GM23338 (cell line): ENCODE results near the gene TMPRSS13. TPM values are rescaled to one million over a fixed set of nuclear protein-coding genes. Genes with fewer than 3 reads are reported as not detected.

ENCODE experiments used
- ATAC-seq: fragments of 200-7000 bp; cut with Tn5 transposase; 3 replicates; pipeline ENCODE4 v1.9.1; 2020
- DNase-seq: peaks from one replicate; pipeline ENCODE4 v3.0.0-alpha.2; 2015; ENCODE audit warnings: low spot score
- H2AFZ ChIP-seq: fragments of 200-600 bp; sonication (generic); 2 replicates; pipeline ENCODE4 v1.8.0; 2016; ENCODE audit warnings: antibody characterized with exemption, mild to moderate bottlenecking, moderate library complexity
- H3F3A ChIP-seq: fragments of 200-600 bp; sonication (generic); replicated peaks from 2 replicates; pipeline ENCODE4 v1.8.0; 2017; ENCODE audit warnings: antibody characterized with exemption, mixed run types, low read depth
- H3K27ac ChIP-seq: fragments of 200-600 bp; sonication (generic); 2 replicates; pipeline ENCODE4 v1.6.1; 2016; ENCODE audit warnings: low read depth
- H3K27me3 ChIP-seq: fragments of 200-600 bp; sonication (generic); 2 replicates; pipeline ENCODE4 v1.8.0; 2016; ENCODE audit warnings: mild to moderate bottlenecking, mixed run types, moderate library complexity; ENCODE audit not compliant: insufficient read depth
- H3K36me3 ChIP-seq: fragments of 200-600 bp; sonication (generic); 2 replicates; pipeline ENCODE4 v1.8.0; 2016; ENCODE audit warnings: mild to moderate bottlenecking; ENCODE audit not compliant: insufficient read depth
- H3K4me1 ChIP-seq: fragments of 200-600 bp; sonication (generic); 2 replicates; pipeline ENCODE4 v1.8.0; 2016; ENCODE audit warnings: mild to moderate bottlenecking, moderate library complexity; ENCODE audit not compliant: insufficient read depth
- H3K4me2 ChIP-seq: fragments of 200-600 bp; sonication (generic); 2 replicates; pipeline ENCODE4 v1.7.1; 2017; ENCODE audit warnings: mixed run types
- H3K4me3 ChIP-seq: fragments of 200-600 bp; sonication (generic); 2 replicates; pipeline ENCODE4 v1.6.1; 2016; ENCODE audit warnings: mixed run types
- H3K79me2 ChIP-seq: fragments of 200-600 bp; sonication (generic); replicated peaks from 2 replicates; pipeline ENCODE4 v1.8.0; 2017; ENCODE audit warnings: mild to moderate bottlenecking; ENCODE audit not compliant: insufficient read depth
- H3K9me2 ChIP-seq: fragments of 200-600 bp; sonication (generic); 2 replicates; pipeline ENCODE4 v1.8.0; 2017; ENCODE audit not compliant: insufficient read depth
- H4K20me1 ChIP-seq: fragments of 200-600 bp; sonication (generic); replicated peaks from 2 replicates; pipeline ENCODE4 v1.8.0; 2017; ENCODE audit warnings: mild to moderate bottlenecking; ENCODE audit not compliant: insufficient read depth
- H3K27ac Mint-ChIP-seq: 2 replicates; pipeline ENCODE4 v1.8.0; 2020; ENCODE audit warnings: inconsistent platforms, mild to moderate bottlenecking, moderate library complexity, mixed read lengths
- H3K27me3 Mint-ChIP-seq: 3 replicates; pipeline ENCODE4 v1.8.0; 2022; ENCODE audit warnings: low read depth, mild to moderate bottlenecking, moderate library complexity, mixed read lengths, inconsistent platforms; ENCODE audit not compliant: insufficient read depth, poor library complexity
- H3K36me3 Mint-ChIP-seq: 3 replicates; pipeline ENCODE4 v1.8.0; 2021; ENCODE audit warnings: low read depth, mild to moderate bottlenecking, inconsistent platforms, moderate library complexity, mixed read lengths
- H3K4me1 Mint-ChIP-seq: 3 replicates; pipeline ENCODE4 v1.8.0; 2020; ENCODE audit warnings: mild to moderate bottlenecking, inconsistent platforms, mixed read lengths
- H3K4me3 Mint-ChIP-seq: 3 replicates; pipeline ENCODE4 v1.8.0; 2021; ENCODE audit warnings: moderate library complexity, mild to moderate bottlenecking, inconsistent platforms, mixed read lengths
- H3K9me3 Mint-ChIP-seq: 3 replicates; pipeline ENCODE4 v1.8.0; 2020; ENCODE audit warnings: moderate library complexity, mild to moderate bottlenecking, inconsistent platforms, mixed read lengths
- EZH2 ChIP-seq: fragments of 200-600 bp; sonication (generic); IDR thresholded peaks from one replicate; pipeline ENCODE4 v1.8.0; 2017; ENCODE audit warnings: antibody characterized with exemption, mild to moderate bottlenecking, low read depth; ENCODE audit not compliant: unreplicated experiment
- EZH2phosphoT487 ChIP-seq: fragments of 200-600 bp; sonication (generic); IDR thresholded peaks from one replicate; pipeline ENCODE4 v1.8.1; 2018; ENCODE audit warnings: antibody characterized with exemption; ENCODE audit not compliant: unreplicated experiment
- JUNB ChIP-seq: IDR thresholded peaks from one replicate; pipeline ENCODE4 v1.6.1; 2016; ENCODE audit warnings: antibody characterized with exemption; ENCODE audit not compliant: unreplicated experiment
- NANOG ChIP-seq: IDR thresholded peaks from 2 replicates; pipeline ENCODE4 v1.6.1; 2016; ENCODE audit warnings: antibody characterized with exemption, borderline replicate concordance
- POLR2AphosphoS5 ChIP-seq: IDR thresholded peaks from 2 replicates; pipeline ENCODE4 v1.6.1; 2016; ENCODE audit warnings: antibody characterized with exemption, low read depth
- REST ChIP-seq: IDR thresholded peaks from one replicate; pipeline ENCODE4 v1.6.1; 2018; ENCODE audit warnings: antibody characterized with exemption; ENCODE audit not compliant: unreplicated experiment
- STAT1 ChIP-seq: IDR thresholded peaks from one replicate; pipeline ENCODE4 v1.6.1; 2016; ENCODE audit warnings: antibody characterized with exemption; ENCODE audit not compliant: unreplicated experiment
- ZNF114 ChIP-seq: fragments of 250-450 bp; sonication (Bioruptor Pico); IDR thresholded peaks from 2 replicates; pipeline ENCODE4 v1.5.0; 2020; ENCODE audit warnings: mild to moderate bottlenecking, moderate library complexity
- ZNF331 ChIP-seq: fragments of 250-450 bp; sonication (Bioruptor Pico); IDR thresholded peaks from 2 replicates; pipeline ENCODE4 v1.5.0; 2020; ENCODE audit warnings: low read depth, mild to moderate bottlenecking, moderate library complexity
- polyA plus RNA-seq: library from polyadenylated mRNA; unstranded; fragments of >200 nt; fragmentation: Nextera tagmentation; extraction: Ambion mirVana; gene quantifications from 2 replicates; pipeline ENCODE4 v1.2.1, GENCODE V29; 2016
- total RNA-seq: library from RNA; depleted of rRNA; stranded (reverse); fragments of >200 nt; shearing (Covaris generic); gene quantifications from 2 replicates; pipeline ENCODE4 v1.2.3, GENCODE V29; 2014
- TF ChIP-seq, protein P1 (sequence below), 2 experiments: fragments of 200-600 bp in 1 of 2; sonication (generic) in 1 of 2; conservative IDR thresholded peaks; 2 replicates each; pipeline versions ENCODE4 v1.5.1 to v1.6.1; 2016 to 2017; ENCODE audit warnings: antibody characterized with exemption in 2 of 2, low read depth in 2 of 2, mild to moderate bottlenecking in 2 of 2, moderate library complexity in 1 of 2
- TF ChIP-seq, protein P2 (sequence below): fragments of 250-450 bp; sonication (Bioruptor Pico); IDR thresholded peaks from 2 replicates; pipeline ENCODE4 v1.5.0; 2020; ENCODE audit warnings: mild to moderate bottlenecking, moderate library complexity

Gene TMPRSS13
- total and polyA plus RNA-seq, 2 experiments from 2014 or later, result 0.31 TPM; not detected in 1

DNA sequence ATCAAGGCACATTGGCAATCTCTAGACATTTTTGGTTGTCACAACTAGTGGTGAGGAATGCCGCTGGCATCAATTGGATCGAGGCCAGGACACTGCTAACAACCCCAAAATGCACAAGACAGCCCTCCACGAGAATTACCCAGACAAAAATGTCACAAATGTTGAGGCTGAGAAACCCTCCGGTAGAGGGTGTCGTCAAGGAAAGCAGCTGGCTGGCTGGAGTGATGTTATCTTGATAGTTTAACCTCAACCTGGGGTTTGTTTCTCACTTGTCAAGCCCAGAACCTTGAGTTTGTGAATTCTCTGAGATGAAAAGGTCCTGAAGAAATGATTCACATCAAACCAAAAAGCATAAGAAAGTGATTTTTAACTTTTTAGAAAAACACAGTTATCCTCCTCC, 21.1 kb upstream of the TMPRSS13 start:
- H3K9me3 Mint-ChIP-seq, result no peaks in the 10 kb centered on the region
- TF ChIP-seq POLR2AphosphoS5, result no peak
- TF ChIP-seq, protein P1, sequence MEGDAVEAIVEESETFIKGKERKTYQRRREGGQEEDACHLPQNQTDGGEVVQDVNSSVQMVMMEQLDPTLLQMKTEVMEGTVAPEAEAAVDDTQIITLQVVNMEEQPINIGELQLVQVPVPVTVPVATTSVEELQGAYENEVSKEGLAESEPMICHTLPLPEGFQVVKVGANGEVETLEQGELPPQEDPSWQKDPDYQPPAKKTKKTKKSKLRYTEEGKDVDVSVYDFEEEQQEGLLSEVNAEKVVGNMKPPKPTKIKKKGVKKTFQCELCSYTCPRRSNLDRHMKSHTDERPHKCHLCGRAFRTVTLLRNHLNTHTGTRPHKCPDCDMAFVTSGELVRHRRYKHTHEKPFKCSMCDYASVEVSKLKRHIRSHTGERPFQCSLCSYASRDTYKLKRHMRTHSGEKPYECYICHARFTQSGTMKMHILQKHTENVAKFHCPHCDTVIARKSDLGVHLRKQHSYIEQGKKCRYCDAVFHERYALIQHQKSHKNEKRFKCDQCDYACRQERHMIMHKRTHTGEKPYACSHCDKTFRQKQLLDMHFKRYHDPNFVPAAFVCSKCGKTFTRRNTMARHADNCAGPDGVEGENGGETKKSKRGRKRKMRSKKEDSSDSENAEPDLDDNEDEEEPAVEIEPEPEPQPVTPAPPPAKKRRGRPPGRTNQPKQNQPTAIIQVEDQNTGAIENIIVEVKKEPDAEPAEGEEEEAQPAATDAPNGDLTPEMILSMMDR (conservative IDR thresholded peaks at IDR 0.05; ENCODE audit: low read depth in 2 of 2), result peak in 1 of 2 experiments; percentile 14; a peak in 1 of 4 replicates

DNA sequence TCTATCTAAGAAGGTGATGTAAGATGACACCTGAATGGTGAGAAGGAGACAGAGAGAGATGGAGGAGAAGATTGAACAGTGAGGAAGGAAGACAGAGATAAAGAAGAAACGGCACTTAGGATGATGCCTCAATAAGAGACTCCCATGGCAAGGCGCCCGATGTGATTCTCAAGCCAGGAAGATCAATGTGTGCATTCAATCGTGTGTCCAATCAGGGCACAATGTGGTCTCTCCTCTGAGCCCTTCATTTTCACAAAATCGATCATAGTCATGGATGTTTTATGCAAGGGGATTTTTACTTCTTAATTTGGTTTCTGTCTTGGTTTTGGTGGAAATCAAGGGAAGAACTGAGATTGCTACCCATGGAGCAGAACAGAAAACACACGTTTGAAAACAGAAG, 19.9 kb upstream of the TMPRSS13 start:
- Histone ChIP-seq H4K20me1 (no peaks in the 10 kb centered on the region), H3K4me3 (no peak overlapping the region), H3K27ac (no peak overlapping the region), H3F3A (no peaks in the 10 kb centered on the region), H3K4me1 (no peaks in the 10 kb centered on the region), H3K79me2 (no peaks in the 10 kb centered on the region), H3K36me3 (no peaks in the 10 kb centered on the region), H3K4me2 (no peak overlapping the region), H3K9me2 (no peaks in the 10 kb centered on the region), H2AFZ (no peak overlapping the region), H3K27me3 (no peaks in the 10 kb centered on the region)
- no peaks in the 10 kb centered on the region for H3K36me3 Mint-ChIP-seq
- no peak overlapping the region for H3K4me3 Mint-ChIP-seq
- no peaks in the 10 kb centered on the region for H3K27me3 Mint-ChIP-seq
- H3K27ac Mint-ChIP-seq, result no peak overlapping the region
- DNase-seq (no peak), ATAC-seq (no peak)
- peaks cover 6% of the 10 kb centered on the region for H3K4me1 Mint-ChIP-seq
- no peaks in the 10 kb centered on the region for H3K9me3 Mint-ChIP-seq
- TF ChIP-seq ZNF331 (CRISPR knock-in tag) (no peak), REST (no peak), JUNB (no peak), ZNF114 (CRISPR knock-in tag) (no peak), EZH2 (no peak), NANOG (no peak), EZH2phosphoT487 (no peak), POLR2AphosphoS5 (no peak), STAT1 (no peak)
- TF ChIP-seq, protein P2, sequence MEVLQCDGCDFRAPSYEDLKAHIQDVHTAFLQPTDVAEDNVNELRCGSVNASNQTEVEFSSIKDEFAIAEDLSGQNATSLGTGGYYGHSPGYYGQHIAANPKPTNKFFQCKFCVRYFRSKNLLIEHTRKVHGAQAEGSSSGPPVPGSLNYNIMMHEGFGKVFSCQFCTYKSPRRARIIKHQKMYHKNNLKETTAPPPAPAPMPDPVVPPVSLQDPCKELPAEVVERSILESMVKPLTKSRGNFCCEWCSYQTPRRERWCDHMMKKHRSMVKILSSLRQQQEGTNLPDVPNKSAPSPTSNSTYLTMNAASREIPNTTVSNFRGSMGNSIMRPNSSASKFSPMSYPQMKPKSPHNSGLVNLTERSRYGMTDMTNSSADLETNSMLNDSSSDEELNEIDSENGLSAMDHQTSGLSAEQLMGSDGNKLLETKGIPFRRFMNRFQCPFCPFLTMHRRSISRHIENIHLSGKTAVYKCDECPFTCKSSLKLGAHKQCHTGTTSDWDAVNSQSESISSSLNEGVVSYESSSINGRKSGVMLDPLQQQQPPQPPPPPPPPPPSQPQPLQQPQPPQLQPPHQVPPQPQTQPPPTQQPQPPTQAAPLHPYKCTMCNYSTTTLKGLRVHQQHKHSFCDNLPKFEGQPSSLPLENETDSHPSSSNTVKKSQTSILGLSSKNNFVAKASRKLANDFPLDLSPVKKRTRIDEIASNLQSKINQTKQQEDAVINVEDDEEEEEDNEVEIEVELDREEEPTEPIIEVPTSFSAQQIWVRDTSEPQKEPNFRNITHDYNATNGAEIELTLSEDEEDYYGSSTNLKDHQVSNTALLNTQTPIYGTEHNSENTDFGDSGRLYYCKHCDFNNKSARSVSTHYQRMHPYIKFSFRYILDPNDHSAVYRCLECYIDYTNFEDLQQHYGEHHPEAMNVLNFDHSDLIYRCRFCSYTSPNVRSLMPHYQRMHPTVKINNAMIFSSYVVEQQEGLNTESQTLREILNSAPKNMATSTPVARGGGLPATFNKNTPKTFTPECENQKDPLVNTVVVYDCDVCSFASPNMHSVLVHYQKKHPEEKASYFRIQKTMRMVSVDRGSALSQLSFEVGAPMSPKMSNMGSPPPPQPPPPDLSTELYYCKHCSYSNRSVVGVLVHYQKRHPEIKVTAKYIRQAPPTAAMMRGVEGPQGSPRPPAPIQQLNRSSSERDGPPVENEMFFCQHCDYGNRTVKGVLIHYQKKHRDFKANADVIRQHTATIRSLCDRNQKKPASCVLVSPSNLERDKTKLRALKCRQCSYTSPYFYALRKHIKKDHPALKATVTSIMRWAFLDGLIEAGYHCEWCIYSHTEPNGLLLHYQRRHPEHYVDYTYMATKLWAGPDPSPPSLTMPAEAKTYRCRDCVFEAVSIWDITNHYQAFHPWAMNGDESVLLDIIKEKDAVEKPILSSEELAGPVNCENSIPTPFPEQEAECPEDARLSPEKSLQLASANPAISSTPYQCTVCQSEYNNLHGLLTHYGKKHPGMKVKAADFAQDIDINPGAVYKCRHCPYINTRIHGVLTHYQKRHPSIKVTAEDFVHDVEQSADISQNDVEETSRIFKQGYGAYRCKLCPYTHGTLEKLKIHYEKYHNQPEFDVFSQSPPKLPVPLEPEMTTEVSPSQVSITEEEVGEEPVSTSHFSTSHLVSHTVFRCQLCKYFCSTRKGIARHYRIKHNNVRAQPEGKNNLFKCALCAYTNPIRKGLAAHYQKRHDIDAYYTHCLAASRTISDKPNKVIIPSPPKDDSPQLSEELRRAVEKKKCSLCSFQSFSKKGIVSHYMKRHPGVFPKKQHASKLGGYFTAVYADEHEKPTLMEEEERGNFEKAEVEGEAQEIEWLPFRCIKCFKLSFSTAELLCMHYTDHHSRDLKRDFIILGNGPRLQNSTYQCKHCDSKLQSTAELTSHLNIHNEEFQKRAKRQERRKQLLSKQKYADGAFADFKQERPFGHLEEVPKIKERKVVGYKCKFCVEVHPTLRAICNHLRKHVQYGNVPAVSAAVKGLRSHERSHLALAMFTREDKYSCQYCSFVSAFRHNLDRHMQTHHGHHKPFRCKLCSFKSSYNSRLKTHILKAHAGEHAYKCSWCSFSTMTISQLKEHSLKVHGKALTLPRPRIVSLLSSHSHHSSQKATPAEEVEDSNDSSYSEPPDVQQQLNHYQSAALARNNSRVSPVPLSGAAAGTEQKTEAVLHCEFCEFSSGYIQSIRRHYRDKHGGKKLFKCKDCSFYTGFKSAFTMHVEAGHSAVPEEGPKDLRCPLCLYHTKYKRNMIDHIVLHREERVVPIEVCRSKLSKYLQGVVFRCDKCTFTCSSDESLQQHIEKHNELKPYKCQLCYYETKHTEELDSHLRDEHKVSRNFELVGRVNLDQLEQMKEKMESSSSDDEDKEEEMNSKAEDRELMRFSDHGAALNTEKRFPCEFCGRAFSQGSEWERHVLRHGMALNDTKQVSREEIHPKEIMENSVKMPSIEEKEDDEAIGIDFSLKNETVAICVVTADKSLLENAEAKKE (CRISPR knock-in tag), result no peak

More for the DNA sequence above, 21.1 kb upstream of the TMPRSS13 start:
- Histone ChIP-seq H4K20me1 (no peaks in the 10 kb centered on the region), H3F3A (no peaks in the 10 kb centered on the region), H3K4me2 (no peak overlapping the region), H3K36me3 (no peaks in the 10 kb centered on the region), H2AFZ (no peak overlapping the region), H3K79me2 (no peaks in the 10 kb centered on the region), H3K4me1 (no peaks in the 10 kb centered on the region), H3K9me2 (no peaks in the 10 kb centered on the region), H3K4me3 (no peak overlapping the region), H3K27ac (0 out of 2 replicates have a peak overlapping the region, but pooled peaks have one; percentile 32), H3K27me3 (no peaks in the 10 kb centered on the region)
- Mint-ChIP-seq H3K27me3 (no peaks in the 10 kb centered on the region), H3K4me3 (no peak overlapping the region), H3K4me1 (peaks cover 6% of the 10 kb centered on the region; the same call in 2 of the 3 replicates), H3K27ac (no peak overlapping the region), H3K36me3 (no peaks in the 10 kb centered on the region)
- DNase-seq (no peak), ATAC-seq (no peak)
